Neural crest cell (in vitro differentiated cells): ENCODE results near the gene RYR1. TPM values are rescaled to one million over a fixed set of nuclear protein-coding genes. Genes with fewer than 3 reads are reported as not detected.

ENCODE experiments used
- DNase-seq: peaks from one replicate; pipeline ENCODE4 v3.0.0; 2021; ENCODE audit warnings: low read depth, mixed read lengths, low spot score
- H3K27ac Mint-ChIP-seq: one replicate; pipeline ENCODE4 v1.8.0; 2021; ENCODE audit warnings: mild to moderate bottlenecking, mixed read lengths; ENCODE audit not compliant: unreplicated experiment
- H3K27me3 Mint-ChIP-seq: 2 replicates; pipeline ENCODE4 v1.8.0; 2021; ENCODE audit warnings: low read depth, mild to moderate bottlenecking, mixed read lengths
- H3K36me3 Mint-ChIP-seq: 2 replicates; pipeline ENCODE4 v1.8.0; 2021; ENCODE audit warnings: low read depth, mild to moderate bottlenecking, mixed read lengths
- H3K4me1 Mint-ChIP-seq: 2 replicates; pipeline ENCODE4 v1.8.0; 2021; ENCODE audit warnings: mixed read lengths
- H3K4me3 Mint-ChIP-seq: one replicate; pipeline ENCODE4 v1.8.0; 2021; ENCODE audit warnings: mild to moderate bottlenecking, mixed read lengths
- H3K9me3 Mint-ChIP-seq: 2 replicates; pipeline ENCODE4 v1.8.0; 2021; ENCODE audit warnings: mixed read lengths
- CTCF ChIP-seq: fragments of 200-600 bp; sonication (generic); conservative IDR thresholded peaks from 2 replicates; pipeline ENCODE4 v1.5.0; 2021; ENCODE audit warnings: antibody characterized with exemption, mild to moderate bottlenecking
- total RNA-seq: library from RNA; stranded (reverse); gene quantifications from 2 replicates; pipeline ENCODE4 v1.2.1, GENCODE V29; 2021

Gene RYR1
- total RNA-seq, 1 donor from 2014 or later, result 1.1 TPM

- Mint-ChIP-seq H3K27me3 (peaks cover 11% of the 10 kb centered on the region), H3K4me1 (peaks cover 24% of the 10 kb centered on the region), H3K9me3 (peaks cover 2% of the 10 kb centered on the region), H3K4me3 (no peak overlapping the region), H3K27ac (no peak overlapping the region), H3K36me3 (peaks cover 24% of the 10 kb centered on the region)
- no peak for TF ChIP-seq CTCF
- DNase-seq, result no peak
Measured at GRCh38 chr19:38395381-38396114, 37.9 kb upstream of the RYR1 start.

GRCh38 chr19:38399081-38399480 is 34.4 kb upstream of the RYR1 start:
- Mint-ChIP-seq H3K9me3 (no peaks in the 10 kb centered on the region), H3K4me3 (no peak overlapping the region), H3K36me3 (peaks cover 15% of the 10 kb centered on the region), H3K27ac (no peak overlapping the region), H3K4me1 (peaks cover 7% of the 10 kb centered on the region), H3K27me3 (peaks cover 9% of the 10 kb centered on the region)
- TF ChIP-seq CTCF, result no peak
- no peak for DNase-seq

GRCh38 chr19:38399537-38399936 is 34.0 kb upstream of the RYR1 start:
- no peak for DNase-seq
- Mint-ChIP-seq H3K4me1 (peaks cover 4% of the 10 kb centered on the region), H3K27ac (no peak overlapping the region), H3K27me3 (peaks cover 9% of the 10 kb centered on the region), H3K36me3 (peaks cover 12% of the 10 kb centered on the region), H3K4me3 (peak overlapping the region; percentile 4), H3K9me3 (no peaks in the 10 kb centered on the region)
- TF ChIP-seq CTCF, result no peak

GRCh38 chr19:38400361-38400760 is 33.1 kb upstream of the RYR1 start:
- no peaks in the 10 kb centered on the region for H3K9me3 Mint-ChIP-seq
- TF ChIP-seq CTCF, result no peak
- peaks cover 4% of the 10 kb centered on the region for H3K4me1 Mint-ChIP-seq
- peak overlapping the region; percentile 7 for H3K4me3 Mint-ChIP-seq
- no peak for DNase-seq
- H3K27ac Mint-ChIP-seq, result no peak overlapping the region
- H3K36me3 Mint-ChIP-seq, result peaks cover 7% of the 10 kb centered on the region
- peaks cover 9% of the 10 kb centered on the region for H3K27me3 Mint-ChIP-seq

GRCh38 chr19:38401148-38401547 is 32.3 kb upstream of the RYR1 start:
- H3K27me3 Mint-ChIP-seq, result peaks cover 9% of the 10 kb centered on the region
- no peak overlapping the region for H3K27ac Mint-ChIP-seq

More at GRCh38 chr19:38401148-38401547, 32.3 kb upstream of the RYR1 start:
- peak overlapping the region; percentile 82 for H3K4me3 Mint-ChIP-seq
- peaks cover 7% of the 10 kb centered on the region for H3K36me3 Mint-ChIP-seq
- H3K4me1 Mint-ChIP-seq, result peaks cover 4% of the 10 kb centered on the region
- DNase-seq, result no peak
- no peaks in the 10 kb centered on the region for H3K9me3 Mint-ChIP-seq
- no peak for TF ChIP-seq CTCF
